Gastrocnemius medialis (tissue), 4 donors: Measurements from ENCODE around the gene FLT1.

Experiments used
- POLR2A ChIP-seq, 2 donors: fragments of 450-650 bp; IDR thresholded peaks; one replicate each; pipeline ENCODE4 v1.6.1; 2017; ENCODE audit warnings: antibody characterized with exemption in 2 of 2, mild to moderate bottlenecking in 2 of 2, moderate library complexity in 2 of 2
- TF ChIP-seq, protein P1 (sequence below), 5 experiments: fragments of 450-650 bp in 3 of 5; fragments of 200-600 bp in 2 of 5; sonication (generic) in 2 of 5; IDR thresholded peaks in 4 of 5; conservative IDR thresholded peaks in 1 of 5; 1 replicate in 4 of 5; 2 replicates in 1 of 5; pipeline ENCODE4 v1.5.1; 2016 to 2019; ENCODE audit warnings: antibody characterized with exemption in 5 of 5, mild to moderate bottlenecking in 3 of 5, moderate library complexity in 3 of 5

DNA sequence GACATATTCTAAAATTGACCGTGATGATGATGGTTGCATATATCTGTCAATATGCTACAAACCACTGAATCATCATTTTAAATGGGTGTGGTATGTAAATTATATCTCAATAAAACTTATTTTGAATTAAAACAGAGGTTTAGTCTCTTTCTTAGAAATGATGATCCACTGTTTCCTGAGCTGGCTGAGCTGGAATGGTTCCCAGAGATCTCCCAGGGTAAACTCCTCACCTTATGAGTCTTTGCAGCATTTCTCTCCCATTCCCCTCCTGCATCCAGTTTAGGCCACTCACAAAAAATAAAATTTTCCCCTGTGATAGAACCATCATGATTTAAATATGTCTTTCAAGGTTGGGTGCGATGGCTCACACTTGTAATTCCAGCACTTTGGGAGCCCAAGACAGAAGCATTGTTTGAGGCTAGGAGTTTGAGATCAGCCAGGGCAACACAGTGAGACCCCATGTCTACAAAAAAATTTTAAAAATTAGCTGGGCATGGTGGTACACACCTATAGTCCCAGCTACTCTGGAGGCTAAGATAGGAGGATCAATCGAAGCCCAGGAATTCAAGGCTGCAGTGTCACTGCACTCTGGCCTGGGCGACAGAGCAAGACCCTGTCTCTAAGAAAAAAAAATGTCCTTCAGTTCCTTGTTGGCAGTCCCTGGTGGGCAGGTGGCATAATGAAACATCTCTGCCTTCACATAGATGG is 46.1 kb downstream of the FLT1 start:
- TF ChIP-seq, protein P1, sequence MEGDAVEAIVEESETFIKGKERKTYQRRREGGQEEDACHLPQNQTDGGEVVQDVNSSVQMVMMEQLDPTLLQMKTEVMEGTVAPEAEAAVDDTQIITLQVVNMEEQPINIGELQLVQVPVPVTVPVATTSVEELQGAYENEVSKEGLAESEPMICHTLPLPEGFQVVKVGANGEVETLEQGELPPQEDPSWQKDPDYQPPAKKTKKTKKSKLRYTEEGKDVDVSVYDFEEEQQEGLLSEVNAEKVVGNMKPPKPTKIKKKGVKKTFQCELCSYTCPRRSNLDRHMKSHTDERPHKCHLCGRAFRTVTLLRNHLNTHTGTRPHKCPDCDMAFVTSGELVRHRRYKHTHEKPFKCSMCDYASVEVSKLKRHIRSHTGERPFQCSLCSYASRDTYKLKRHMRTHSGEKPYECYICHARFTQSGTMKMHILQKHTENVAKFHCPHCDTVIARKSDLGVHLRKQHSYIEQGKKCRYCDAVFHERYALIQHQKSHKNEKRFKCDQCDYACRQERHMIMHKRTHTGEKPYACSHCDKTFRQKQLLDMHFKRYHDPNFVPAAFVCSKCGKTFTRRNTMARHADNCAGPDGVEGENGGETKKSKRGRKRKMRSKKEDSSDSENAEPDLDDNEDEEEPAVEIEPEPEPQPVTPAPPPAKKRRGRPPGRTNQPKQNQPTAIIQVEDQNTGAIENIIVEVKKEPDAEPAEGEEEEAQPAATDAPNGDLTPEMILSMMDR (IDR thresholded peaks at IDR 0.05 in 4 of 5, conservative IDR thresholded peaks at IDR 0.05 in 1 of 5), result no peak
- no peak for TF ChIP-seq POLR2A (IDR thresholded peaks at IDR 0.05)
